Fibroblast of lung (primary cell): ENCODE data around the gene POLD3. TPM values are rescaled to one million over a fixed set of nuclear protein-coding genes. Genes with fewer than 3 reads are reported as not detected.

Source experiments
- DNase-seq, 2 donors: peaks; one replicate each; pipeline versions ENCODE4 v3.0.0 to v3.0.0-alpha.2; 2010; ENCODE audit warnings: low read depth in 2 of 2
- H2AFZ ChIP-seq: 2 replicates; pipeline ENCODE4 v1.5.1; 2012; ENCODE audit warnings: low read length, control low read depth, inconsistent platforms
- H3K27ac ChIP-seq: 2 replicates; pipeline ENCODE4 v1.5.1; 2011; ENCODE audit warnings: low read length, control low read depth; ENCODE audit not compliant: insufficient read depth
- H3K27me3 ChIP-seq: 2 replicates; pipeline ENCODE4 v1.5.1; 2011; ENCODE audit warnings: mild to moderate bottlenecking, low read length; ENCODE audit not compliant: control insufficient read depth, insufficient read depth
- H3K36me3 ChIP-seq: 2 replicates; pipeline ENCODE4 v1.5.1; 2011; ENCODE audit warnings: low read length; ENCODE audit not compliant: control insufficient read depth, insufficient read depth
- H3K4me1 ChIP-seq: 2 replicates; pipeline ENCODE4 v1.5.1; 2011; ENCODE audit warnings: low read length; ENCODE audit not compliant: control insufficient read depth, insufficient read depth; ENCODE audit errors: extremely low read depth
- H3K4me2 ChIP-seq: 2 replicates; pipeline ENCODE4 v1.5.1; 2011; ENCODE audit warnings: low read length, control low read depth; ENCODE audit not compliant: insufficient read depth; ENCODE audit errors: extremely low read depth
- H3K4me3 ChIP-seq, 4 experiments: fragments of 200-600 bp in 1 of 4; sonication (generic) in 1 of 4; replicated peaks in 1 of 4; 2 replicates each; pipeline ENCODE4 v1.5.1; 2011 to 2016; ENCODE audit warnings: low read length in 4 of 4, low read depth in 3 of 4, mild to moderate bottlenecking in 3 of 4, control low read depth in 2 of 4, inconsistent platforms in 1 of 4, mixed read lengths in 1 of 4; ENCODE audit not compliant: insufficient read depth in 1 of 4; ENCODE audit errors: control extremely low read depth in 1 of 4
- H3K79me2 ChIP-seq: 2 replicates; pipeline ENCODE4 v1.5.1; 2012; ENCODE audit warnings: mild to moderate bottlenecking, low read length, inconsistent platforms; ENCODE audit not compliant: control insufficient read depth, insufficient read depth
- H3K9ac ChIP-seq: 2 replicates; pipeline ENCODE4 v1.5.1; 2011; ENCODE audit warnings: mild to moderate bottlenecking, low read length, control low read depth; ENCODE audit not compliant: insufficient read depth
- H3K9me3 ChIP-seq: 2 replicates; pipeline ENCODE4 v1.5.1; 2012; ENCODE audit warnings: low read depth, low read length; ENCODE audit not compliant: control insufficient read depth, insufficient read depth
- H4K20me1 ChIP-seq: 2 replicates; pipeline ENCODE4 v1.5.1; 2011; ENCODE audit warnings: low read length; ENCODE audit not compliant: control insufficient read depth, insufficient read depth; ENCODE audit errors: extremely low read depth
- CTCF ChIP-seq, 2 donors: IDR thresholded peaks in 1 of 2; conservative IDR thresholded peaks in 1 of 2; 1 replicate in 1 of 2; 2 replicates in 1 of 2; pipeline ENCODE4 v1.5.1; 2011 to 2012; ENCODE audit warnings: low read length in 2 of 2, control low read depth in 1 of 2, inconsistent platforms in 1 of 2, low read depth in 1 of 2, mild to moderate bottlenecking in 1 of 2
- EZH2 ChIP-seq: IDR thresholded peaks from 2 replicates; pipeline ENCODE4 v1.5.1; 2012; ENCODE audit warnings: low read length, control low read depth, mild to moderate bottlenecking; ENCODE audit errors: missing control alignments
- polyA plus RNA-seq, 2 donors: library from polyadenylated mRNA; depleted of rRNA in 1 of 2; stranded (reverse) in 1 of 2; unstranded in 1 of 2; fragments of >200 nt; gene quantifications; 2 replicates each; pipeline ENCODE4 v1.2.1, GENCODE V29; 2011 to 2012; ENCODE audit warnings: missing spikeins in 1 of 2
- total RNA-seq: library from RNA; depleted of rRNA; stranded (reverse); fragments of >200 nt; gene quantifications from 2 replicates; pipeline ENCODE4 v1.2.1, GENCODE V29; 2014

The POLD3 gene
- total and polyA plus RNA-seq, 2 donors (not counting 1 experiment from before 2014, with no cell fraction given), result 9.1 to 13.7 TPM

GRCh38 chr11:74676596-74676995 lies 84.2 kb downstream of the POLD3 start:
- DNase-seq, result no peak
- H3K36me3 ChIP-seq, result no peaks in the 10 kb centered on the region
- no peaks in the 10 kb centered on the region for H3K79me2 ChIP-seq
- H3K27me3 ChIP-seq, result no peaks in the 10 kb centered on the region
- peaks cover 17% of the 10 kb centered on the region for H3K4me1 ChIP-seq
- no peaks in the 10 kb centered on the region for H3K9me3 ChIP-seq
- H3K4me2 ChIP-seq, result no peak overlapping the region
- no peak overlapping the region for H3K27ac ChIP-seq
- no peak overlapping the region for H3K9ac ChIP-seq
- H2AFZ ChIP-seq, result no peak overlapping the region
- H4K20me1 ChIP-seq, result no peaks in the 10 kb centered on the region
- TF ChIP-seq EZH2 (no peak), CTCF (conservative IDR thresholded peaks at IDR 0.05 in 1 of 2, IDR thresholded peaks at IDR 0.05 in 1 of 2; ENCODE audit: low read depth in 1 of 2, low read length in 2 of 2) (no peak)
- H3K4me3 ChIP-seq, result no peak overlapping the region

- no peaks in the 10 kb centered on the region for H3K36me3 ChIP-seq
- no peak overlapping the region for H3K4me3 ChIP-seq
- H3K79me2 ChIP-seq, result no peaks in the 10 kb centered on the region
- no peaks in the 10 kb centered on the region for H4K20me1 ChIP-seq
- H3K27me3 ChIP-seq, result no peaks in the 10 kb centered on the region
- no peak overlapping the region for H3K27ac ChIP-seq
- H3K9ac ChIP-seq, result no peak overlapping the region
- TF ChIP-seq CTCF (conservative IDR thresholded peaks at IDR 0.05 in 1 of 2, IDR thresholded peaks at IDR 0.05 in 1 of 2; ENCODE audit: low read depth in 1 of 2, low read length in 2 of 2) (no peak), EZH2 (no peak)
- H3K9me3 ChIP-seq, result no peaks in the 10 kb centered on the region
- peaks cover 15% of the 10 kb centered on the region for H3K4me1 ChIP-seq
- H2AFZ ChIP-seq, result no peak overlapping the region
- H3K4me2 ChIP-seq, result no peak overlapping the region
- DNase-seq, result no peak
These were observed 84.7 kb downstream of the POLD3 start for GRCh38 chr11:74677131-74677530.

- Histone ChIP-seq H3K36me3 (no peaks in the 10 kb centered on the region), H3K4me3 (no peak overlapping the region), H3K79me2 (no peaks in the 10 kb centered on the region), H3K9me3 (no peaks in the 10 kb centered on the region), H3K4me1 (peaks cover 10% of the 10 kb centered on the region), H3K27ac (no peak overlapping the region), H2AFZ (no peak overlapping the region), H3K27me3 (no peaks in the 10 kb centered on the region), H4K20me1 (no peaks in the 10 kb centered on the region), H3K9ac (no peak overlapping the region), H3K4me2 (no peak overlapping the region)
- TF ChIP-seq CTCF (conservative IDR thresholded peaks at IDR 0.05 in 1 of 2, IDR thresholded peaks at IDR 0.05 in 1 of 2; ENCODE audit: low read depth in 1 of 2, low read length in 2 of 2) (no peak), EZH2 (no peak)
- no peak for DNase-seq
These were observed 85.7 kb downstream of the POLD3 start for GRCh38 chr11:74678041-74678440.
